GM18511 (cell line): Measurements from ENCODE around the gene CIBAR2.
"Not testable (repeated sequence)": the region's sequence is repeated elsewhere in the genome, so short reads cannot be mapped to it uniquely, and the experiment has no call there.

Experiments used
- ATAC-seq: cut with Tn5 transposase; IDR thresholded peaks from one replicate; pipeline ENCODE4 v1.9.1; 2021; ENCODE audit warnings: mild to moderate bottlenecking, moderate library complexity; ENCODE audit not compliant: unreplicated experiment

The CIBAR2 gene

GRCh38 chr16:85128079-85128837 is 16.0 kb upstream of the CIBAR2 start:
- no peak for ATAC-seq

GRCh38 chr16:85127379-85127723 is 15.1 kb upstream of the CIBAR2 start:
- no peak for ATAC-seq

GRCh38 chr16:85126705-85127378 is 14.6 kb upstream of the CIBAR2 start:
- no peak for ATAC-seq

GRCh38 chr16:85126394-85126704 is 14.1 kb upstream of the CIBAR2 start:
- no peak for ATAC-seq

- no peak for ATAC-seq
Measured at GRCh38 chr16:85125570-85126393, 13.5 kb upstream of the CIBAR2 start.

GRCh38 chr16:85124636-85125346 is 12.5 kb upstream of the CIBAR2 start:
- no peak for ATAC-seq

GRCh38 chr16:85123891-85124635 is 11.8 kb upstream of the CIBAR2 start:
- ATAC-seq, result no peak

- ATAC-seq, result not testable (repeated sequence)
Measured at GRCh38 chr16:85123441-85123840, 11.2 kb upstream of the CIBAR2 start.

- ATAC-seq, result no peak
Measured at GRCh38 chr16:85120006-85120340, 7.7 kb upstream of the CIBAR2 start.

GRCh38 chr16:85117418-85117817 is 5.1 kb upstream of the CIBAR2 start:
- ATAC-seq, result no peak

- peak; percentile 68 for ATAC-seq
Measured at GRCh38 chr16:85114909-85115567, 2.8 kb upstream of the CIBAR2 start.

GRCh38 chr16:85113913-85114312 is 1.6 kb upstream of the CIBAR2 start:
- no peak for ATAC-seq

- no peak for ATAC-seq
Measured at GRCh38 chr16:85113168-85113733, 979 bp upstream of the CIBAR2 start.

- no peak for ATAC-seq
Measured at GRCh38 chr16:85111184-85111583, 1.1 kb downstream of the CIBAR2 start.

- ATAC-seq, result no peak
Measured at GRCh38 chr16:85110105-85110504, 2.2 kb downstream of the CIBAR2 start.

GRCh38 chr16:85107532-85107931 is 4.7 kb downstream of the CIBAR2 start:
- no peak for ATAC-seq

- ATAC-seq, result no peak
Measured at GRCh38 chr16:85107083-85107482, 5.2 kb downstream of the CIBAR2 start.

- ATAC-seq, result no peak
Measured at GRCh38 chr16:85105475-85105874, 6.8 kb downstream of the CIBAR2 start.

GRCh38 chr16:85104821-85105391 is 7.4 kb downstream of the CIBAR2 start:
- peak; percentile 70 for ATAC-seq
